GM12891 (cell line): Measurements from ENCODE around the gene LINC00237.

ENCODE experiments used
- PAX5 ChIP-seq: IDR thresholded peaks from 2 replicates; pipeline ENCODE4 v1.6.1; 2011; ENCODE audit warnings: low read length, moderate library complexity, mild to moderate bottlenecking; ENCODE audit not compliant: insufficient read depth, severe bottlenecking
- POLR2A ChIP-seq: IDR thresholded peaks from 2 replicates; pipeline ENCODE4 v1.6.1; 2011; ENCODE audit warnings: low read depth, low read length, control low read depth
- POLR2AphosphoS5 ChIP-seq: IDR thresholded peaks from 2 replicates; pipeline ENCODE4 v1.6.1; 2011; ENCODE audit warnings: low read depth, low read length, control low read depth
- POU2F2 ChIP-seq: IDR thresholded peaks from 2 replicates; pipeline ENCODE4 v1.6.1; 2011; ENCODE audit warnings: low read depth, mild to moderate bottlenecking, control low read depth, low read length, moderate library complexity
- SPI1 ChIP-seq: IDR thresholded peaks from 2 replicates; pipeline ENCODE4 v1.6.1; 2011; ENCODE audit warnings: low read depth, low read length, control low read depth
- TAF1 ChIP-seq: IDR thresholded peaks from 2 replicates; pipeline ENCODE4 v1.6.1; 2011; ENCODE audit warnings: low read depth, low read length, control low read depth

- no peak for TF ChIP-seq POLR2A
- TF ChIP-seq POLR2AphosphoS5, result no peak
- no peak for TF ChIP-seq TAF1
- TF ChIP-seq PAX5, result no peak
- no peak for TF ChIP-seq SPI1
- TF ChIP-seq POU2F2, result no peak
These were observed 18.2 kb downstream of the LINC00237 start for GRCh38 chr20:21087862-21088540.
